Endodermal cell (in vitro differentiated cells): ENCODE data around the gene MAP3K20. TPM values are rescaled to one million over a fixed set of nuclear protein-coding genes. Genes with fewer than 3 reads are reported as not detected.

Experiments
- DNase-seq: peaks from one replicate; pipeline ENCODE4 v3.0.0-alpha.2; 2017
- H3K27ac ChIP-seq: 2 replicates; pipeline ENCODE4 v1.5.1; 2013; ENCODE audit warnings: mild to moderate bottlenecking, low read depth, low read length, moderate library complexity
- H3K27me3 ChIP-seq: 2 replicates; pipeline ENCODE4 v1.6.1; 2013; ENCODE audit warnings: mild to moderate bottlenecking, low read length, moderate library complexity; ENCODE audit not compliant: insufficient read depth, control insufficient read depth, poor library complexity, severe bottlenecking
- H3K36me3 ChIP-seq: 2 replicates; pipeline ENCODE4 v1.7.0; 2013; ENCODE audit warnings: mild to moderate bottlenecking, low read length, moderate library complexity; ENCODE audit not compliant: control insufficient read depth, insufficient read depth
- H3K4me1 ChIP-seq: one replicate; pipeline ENCODE4 v1.7.0; 2013; ENCODE audit warnings: low read length; ENCODE audit not compliant: control insufficient read depth, insufficient read depth
- H3K4me3 ChIP-seq: 2 replicates; pipeline ENCODE4 v1.5.1; 2013; ENCODE audit warnings: mild to moderate bottlenecking, low read length, moderate library complexity
- H3K9ac ChIP-seq: 2 replicates; pipeline ENCODE4 v1.6.1; 2013; ENCODE audit warnings: mild to moderate bottlenecking, low read length, moderate library complexity; ENCODE audit not compliant: poor library complexity, severe bottlenecking; ENCODE audit errors: extremely low read depth
- H3K9me3 ChIP-seq: 2 replicates; pipeline ENCODE4 v1.6.1; 2013; ENCODE audit warnings: mild to moderate bottlenecking, low read length, moderate library complexity; ENCODE audit not compliant: control insufficient read depth
- H3K27ac Mint-ChIP-seq: 2 replicates; pipeline ENCODE4 v1.8.0; 2020; ENCODE audit warnings: mixed read lengths
- H3K27me3 Mint-ChIP-seq: 2 replicates; pipeline ENCODE4 v1.8.0; 2021; ENCODE audit warnings: mild to moderate bottlenecking, mixed read lengths; ENCODE audit not compliant: insufficient read depth
- H3K36me3 Mint-ChIP-seq: 2 replicates; pipeline ENCODE4 v1.8.0; 2020; ENCODE audit warnings: low read depth, mixed read lengths
- H3K4me1 Mint-ChIP-seq: 2 replicates; pipeline ENCODE4 v1.8.0; 2020; ENCODE audit warnings: mixed read lengths
- H3K4me3 Mint-ChIP-seq: 2 replicates; pipeline ENCODE4 v1.8.0; 2020; ENCODE audit warnings: mild to moderate bottlenecking, moderate library complexity, mixed read lengths
- H3K9me3 Mint-ChIP-seq: 2 replicates; pipeline ENCODE4 v1.8.0; 2020; ENCODE audit warnings: mild to moderate bottlenecking, mixed read lengths
- CTCF ChIP-seq: fragments of 200-600 bp; sonication (generic); conservative IDR thresholded peaks from 2 replicates; pipeline ENCODE4 v1.5.0; 2021; ENCODE audit warnings: antibody characterized with exemption, mild to moderate bottlenecking
- WGBS, 2 experiments: methylation state at CpG; one replicate each; pipeline versions ENCODE4 v1.1.5 to v1.1.7; 2013; ENCODE audit warnings: missing lambda C conversion rate in 2 of 2, mixed read lengths in 1 of 2; ENCODE audit not compliant: insufficient coverage in 1 of 2, insufficient read length in 1 of 2; 5-methylcytosine and 5-hydroxymethylcytosine counted together
- total RNA-seq, 2 donors: library from RNA; stranded (reverse); fragmentation: NEBNext Ultra II Directional in 1 of 2; extraction: Animal tissue kit (Norgen Biotek cat#: 25700) in 1 of 2; gene quantifications; 2 replicates in 1 of 2; 3 replicates in 1 of 2; pipeline ENCODE4 v1.2.1, GENCODE V29; 2021

MAP3K20 gene
- total RNA-seq, 2 donors from 2014 or later = 29.4 to 29.9 TPM

- H3K9ac ChIP-seq = no peak overlapping the region
- H3K27me3 Mint-ChIP-seq = no peaks in the 10 kb centered on the region
- no peaks in the 10 kb centered on the region for H3K9me3 Mint-ChIP-seq
- no peak overlapping the region for H3K27ac ChIP-seq
- TF ChIP-seq CTCF = no peak
- H3K4me1 ChIP-seq = no peaks in the 10 kb centered on the region
- H3K9me3 ChIP-seq = no peaks in the 10 kb centered on the region
- H3K36me3 ChIP-seq = peaks cover 9% of the 10 kb centered on the region
- DNase-seq = no peak
- no peak overlapping the region for H3K4me3 Mint-ChIP-seq
- no peak overlapping the region for H3K4me3 ChIP-seq
- peaks cover 13% of the 10 kb centered on the region for H3K4me1 Mint-ChIP-seq
- peaks cover 22% of the 10 kb centered on the region for H3K36me3 Mint-ChIP-seq
- 91 to 100% methylated on average over 2 of the region's 2 CpGs for WGBS, 2 experiments
- H3K27ac Mint-ChIP-seq = no peak overlapping the region
- no peaks in the 10 kb centered on the region for H3K27me3 ChIP-seq
These were observed 153.4 kb downstream of the MAP3K20 start for GRCh38 chr2:173229086-173229485.

- Histone ChIP-seq H3K4me1 (no peaks in the 10 kb centered on the region), H3K4me3 (no peak overlapping the region), H3K9me3 (peaks cover 5% of the 10 kb centered on the region), H3K27me3 (no peaks in the 10 kb centered on the region), H3K36me3 (peaks cover 9% of the 10 kb centered on the region), H3K9ac (no peak overlapping the region), H3K27ac (no peak overlapping the region)
- Mint-ChIP-seq H3K27ac (no peak overlapping the region), H3K4me1 (peaks cover 13% of the 10 kb centered on the region), H3K9me3 (peaks cover 7% of the 10 kb centered on the region), H3K27me3 (no peaks in the 10 kb centered on the region), H3K4me3 (no peak overlapping the region), H3K36me3 (peaks cover 33% of the 10 kb centered on the region)
- no peak for DNase-seq
- TF ChIP-seq CTCF = no peak
- WGBS, 2 experiments = 95 to 97% methylated on average over 4 to 5 of the region's 5 CpGs
These were observed 154.5 kb downstream of the MAP3K20 start for GRCh38 chr2:173230181-173230580.

- H3K9me3 Mint-ChIP-seq = peaks cover 7% of the 10 kb centered on the region
- H3K4me3 Mint-ChIP-seq = no peak overlapping the region
- no peaks in the 10 kb centered on the region for H3K27me3 ChIP-seq
- H3K9me3 ChIP-seq = peaks cover 5% of the 10 kb centered on the region
- H3K27ac ChIP-seq = no peak overlapping the region
- TF ChIP-seq CTCF = no peak
- no peak overlapping the region for H3K27ac Mint-ChIP-seq
- H3K9ac ChIP-seq = no peak overlapping the region
- peaks cover 11% of the 10 kb centered on the region for H3K4me1 Mint-ChIP-seq
- H3K27me3 Mint-ChIP-seq = no peaks in the 10 kb centered on the region
- no peak overlapping the region for H3K4me3 ChIP-seq
- WGBS, 2 experiments = 93 to 100% methylated on average over 1 of the region's 1 CpG
- H3K36me3 ChIP-seq = peaks cover 9% of the 10 kb centered on the region
- DNase-seq = no peak
- peaks cover 40% of the 10 kb centered on the region for H3K36me3 Mint-ChIP-seq
- H3K4me1 ChIP-seq = no peaks in the 10 kb centered on the region
These were observed 155.4 kb downstream of the MAP3K20 start for GRCh38 chr2:173231042-173231441.
